ENCODE data around the gene TTC27.

DNA sequence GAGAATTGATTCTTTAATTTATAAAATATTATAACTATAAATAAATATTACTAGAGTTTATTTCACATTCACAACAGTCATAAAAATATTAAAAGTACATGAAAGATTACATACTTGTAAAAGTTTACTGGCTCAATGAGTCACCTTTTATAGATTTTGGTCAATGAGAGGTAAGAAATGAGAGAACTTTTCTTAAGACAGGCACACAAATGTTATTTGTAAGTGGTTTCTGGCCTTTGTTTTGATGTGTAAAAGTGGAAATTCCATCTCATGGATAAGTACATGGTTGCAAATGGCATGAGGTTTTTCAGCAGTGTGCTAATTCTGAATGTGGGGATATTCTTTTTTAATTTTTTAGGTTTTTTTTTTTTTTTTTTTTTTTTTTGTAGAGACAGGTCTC, 63.8 kb downstream of the TTC27 start:
- TF ChIP-seq, protein P1, sequence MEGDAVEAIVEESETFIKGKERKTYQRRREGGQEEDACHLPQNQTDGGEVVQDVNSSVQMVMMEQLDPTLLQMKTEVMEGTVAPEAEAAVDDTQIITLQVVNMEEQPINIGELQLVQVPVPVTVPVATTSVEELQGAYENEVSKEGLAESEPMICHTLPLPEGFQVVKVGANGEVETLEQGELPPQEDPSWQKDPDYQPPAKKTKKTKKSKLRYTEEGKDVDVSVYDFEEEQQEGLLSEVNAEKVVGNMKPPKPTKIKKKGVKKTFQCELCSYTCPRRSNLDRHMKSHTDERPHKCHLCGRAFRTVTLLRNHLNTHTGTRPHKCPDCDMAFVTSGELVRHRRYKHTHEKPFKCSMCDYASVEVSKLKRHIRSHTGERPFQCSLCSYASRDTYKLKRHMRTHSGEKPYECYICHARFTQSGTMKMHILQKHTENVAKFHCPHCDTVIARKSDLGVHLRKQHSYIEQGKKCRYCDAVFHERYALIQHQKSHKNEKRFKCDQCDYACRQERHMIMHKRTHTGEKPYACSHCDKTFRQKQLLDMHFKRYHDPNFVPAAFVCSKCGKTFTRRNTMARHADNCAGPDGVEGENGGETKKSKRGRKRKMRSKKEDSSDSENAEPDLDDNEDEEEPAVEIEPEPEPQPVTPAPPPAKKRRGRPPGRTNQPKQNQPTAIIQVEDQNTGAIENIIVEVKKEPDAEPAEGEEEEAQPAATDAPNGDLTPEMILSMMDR (IDR thresholded peaks at IDR 0.05) = no peak
- TF ChIP-seq JUN (CRISPR knock-in tag; IDR thresholded peaks at IDR 0.05) = no peak
- TF ChIP-seq, protein P2, sequence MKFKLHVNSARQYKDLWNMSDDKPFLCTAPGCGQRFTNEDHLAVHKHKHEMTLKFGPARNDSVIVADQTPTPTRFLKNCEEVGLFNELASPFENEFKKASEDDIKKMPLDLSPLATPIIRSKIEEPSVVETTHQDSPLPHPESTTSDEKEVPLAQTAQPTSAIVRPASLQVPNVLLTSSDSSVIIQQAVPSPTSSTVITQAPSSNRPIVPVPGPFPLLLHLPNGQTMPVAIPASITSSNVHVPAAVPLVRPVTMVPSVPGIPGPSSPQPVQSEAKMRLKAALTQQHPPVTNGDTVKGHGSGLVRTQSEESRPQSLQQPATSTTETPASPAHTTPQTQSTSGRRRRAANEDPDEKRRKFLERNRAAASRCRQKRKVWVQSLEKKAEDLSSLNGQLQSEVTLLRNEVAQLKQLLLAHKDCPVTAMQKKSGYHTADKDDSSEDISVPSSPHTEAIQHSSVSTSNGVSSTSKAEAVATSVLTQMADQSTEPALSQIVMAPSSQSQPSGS (CRISPR knock-in tag; IDR thresholded peaks at IDR 0.05; ENCODE audit: borderline replicate concordance, low read depth) = no peak
- TF ChIP-seq SP1 (CRISPR knock-in tag; conservative IDR thresholded peaks at IDR 0.05) = no peak
- no peak for TF ChIP-seq JAZF1 (CRISPR knock-in tag; IDR thresholded peaks at IDR 0.05)
- no peak for TF ChIP-seq RORB (CRISPR knock-in tag; IDR thresholded peaks at IDR 0.05)
- TF ChIP-seq ZNF232 (CRISPR knock-in tag; IDR thresholded peaks at IDR 0.05) = no peak
- TF ChIP-seq, protein P3, sequence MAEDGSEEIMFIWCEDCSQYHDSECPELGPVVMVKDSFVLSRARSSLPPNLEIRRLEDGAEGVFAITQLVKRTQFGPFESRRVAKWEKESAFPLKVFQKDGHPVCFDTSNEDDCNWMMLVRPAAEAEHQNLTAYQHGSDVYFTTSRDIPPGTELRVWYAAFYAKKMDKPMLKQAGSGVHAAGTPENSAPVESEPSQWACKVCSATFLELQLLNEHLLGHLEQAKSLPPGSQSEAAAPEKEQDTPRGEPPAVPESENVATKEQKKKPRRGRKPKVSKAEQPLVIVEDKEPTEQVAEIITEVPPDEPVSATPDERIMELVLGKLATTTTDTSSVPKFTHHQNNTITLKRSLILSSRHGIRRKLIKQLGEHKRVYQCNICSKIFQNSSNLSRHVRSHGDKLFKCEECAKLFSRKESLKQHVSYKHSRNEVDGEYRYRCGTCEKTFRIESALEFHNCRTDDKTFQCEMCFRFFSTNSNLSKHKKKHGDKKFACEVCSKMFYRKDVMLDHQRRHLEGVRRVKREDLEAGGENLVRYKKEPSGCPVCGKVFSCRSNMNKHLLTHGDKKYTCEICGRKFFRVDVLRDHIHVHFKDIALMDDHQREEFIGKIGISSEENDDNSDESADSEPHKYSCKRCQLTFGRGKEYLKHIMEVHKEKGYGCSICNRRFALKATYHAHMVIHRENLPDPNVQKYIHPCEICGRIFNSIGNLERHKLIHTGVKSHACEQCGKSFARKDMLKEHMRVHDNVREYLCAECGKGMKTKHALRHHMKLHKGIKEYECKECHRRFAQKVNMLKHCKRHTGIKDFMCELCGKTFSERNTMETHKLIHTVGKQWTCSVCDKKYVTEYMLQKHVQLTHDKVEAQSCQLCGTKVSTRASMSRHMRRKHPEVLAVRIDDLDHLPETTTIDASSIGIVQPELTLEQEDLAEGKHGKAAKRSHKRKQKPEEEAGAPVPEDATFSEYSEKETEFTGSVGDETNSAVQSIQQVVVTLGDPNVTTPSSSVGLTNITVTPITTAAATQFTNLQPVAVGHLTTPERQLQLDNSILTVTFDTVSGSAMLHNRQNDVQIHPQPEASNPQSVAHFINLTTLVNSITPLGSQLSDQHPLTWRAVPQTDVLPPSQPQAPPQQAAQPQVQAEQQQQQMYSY (CRISPR knock-in tag; IDR thresholded peaks at IDR 0.05) = no peak
- TF ChIP-seq NFYB (CRISPR knock-in tag; conservative IDR thresholded peaks at IDR 0.05; ENCODE audit: low read depth) = no peak
- TF ChIP-seq, protein P4, sequence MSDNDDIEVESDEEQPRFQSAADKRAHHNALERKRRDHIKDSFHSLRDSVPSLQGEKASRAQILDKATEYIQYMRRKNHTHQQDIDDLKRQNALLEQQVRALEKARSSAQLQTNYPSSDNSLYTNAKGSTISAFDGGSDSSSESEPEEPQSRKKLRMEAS (CRISPR knock-in tag; IDR thresholded peaks at IDR 0.05) = no peak
- TF ChIP-seq ZNF416 (CRISPR knock-in tag; IDR thresholded peaks at IDR 0.05) = no peak
- TF ChIP-seq TEAD4 (CRISPR knock-in tag; IDR thresholded peaks at IDR 0.05) = no peak

All from WTC11 (cell line).